Ovary (tissue), 10 donors: ENCODE data around the gene CD79A. TPM values are rescaled to one million over a fixed set of nuclear protein-coding genes. Genes with fewer than 3 reads are reported as not detected.

Source experiments
- DNase-seq, 5 donors: peaks; one replicate each; pipeline ENCODE4 v3.0.0-alpha.2; 2019 to 2020
- H3K27ac ChIP-seq, 2 donors: fragments of 200-600 bp; one replicate each; pipeline versions ENCODE4 v1.5.1 to v1.8.0; 2019 to 2022
- H3K27me3 ChIP-seq: fragments of 200-600 bp; one replicate; pipeline ENCODE4 v1.8.0; 2022
- H3K36me3 ChIP-seq: fragments of 200-600 bp; sonication (generic); one replicate; pipeline ENCODE4 v1.5.1; 2019
- H3K4me1 ChIP-seq: one replicate; pipeline ENCODE4 v1.8.1; 2013; ENCODE audit warnings: mild to moderate bottlenecking, moderate library complexity; ENCODE audit not compliant: insufficient read depth
- H3K4me3 ChIP-seq: fragments of 200-600 bp; sonication (generic); one replicate; pipeline ENCODE4 v1.5.1; 2017
- H3K9me3 ChIP-seq, 2 donors: fragments of 200-600 bp in 1 of 2; sonication (generic) in 1 of 2; one replicate each; pipeline versions ENCODE4 v1.5.1 to v1.8.1; 2013 to 2019; ENCODE audit warnings: mild to moderate bottlenecking in 1 of 2, moderate library complexity in 1 of 2
- CTCF ChIP-seq, 3 donors: fragments of 450-650 bp in 2 of 3; fragments of 200-600 bp in 1 of 3; IDR thresholded peaks; one replicate each; pipeline versions ENCODE4 v1.5.1 to v1.8.0; 2016 to 2022; ENCODE audit warnings: antibody characterized with exemption in 3 of 3, mild to moderate bottlenecking in 1 of 3
- EP300 ChIP-seq: sonication (generic); formaldehyde crosslinking; IDR thresholded peaks from one replicate; pipeline ENCODE4 v1.6.1; 2017; ENCODE audit warnings: antibody characterized with exemption
- POLR2A ChIP-seq: fragments of 450-650 bp; IDR thresholded peaks from one replicate; pipeline ENCODE4 v1.6.1; 2017; ENCODE audit warnings: antibody characterized with exemption, mild to moderate bottlenecking, moderate library complexity
- WGBS, 3 donors: extraction: QIAGEN DNeasy Blood & Tissue Kit in 1 of 3; methylation state at CpG; one replicate each; pipeline versions ENCODE4 v1.1.5 to v1.1.7; 2013 to 2017; 5-methylcytosine and 5-hydroxymethylcytosine counted together
- intact Hi-C, 4 donors: fragments of 100-400 bp; cut with DNase I; formaldehyde crosslinking; loops; one replicate each; pipeline versions ENCODE4 v1.11.0 to v1.15.1; 2022 to 2023
- long read RNA-seq, 3 donors: library from polyadenylated mRNA in 2 of 3; unstranded in 2 of 3; transcript quantifications; one replicate each; pipeline ENCODE4 v2.0.0 and lab custom pipeline, GENCODE V29; 2021 to 2026
- polyA plus RNA-seq, 2 donors: library from polyadenylated mRNA; stranded (reverse); fragments of 200-250 nt in 1 of 2; fragments of 350-450 nt in 1 of 2; fragmentation: Illumina TruSeq in 1 of 2; extraction: RNeasy Lipid Tissue Mini Kit (QIAGEN cat#74804) in 1 of 2; gene quantifications; one replicate each; pipeline ENCODE4 v1.2.3, GENCODE V29; 2013 to 2014
- total RNA-seq, 7 donors: library from RNA; depleted of rRNA in 2 of 7; stranded (reverse); fragments of >200 nt in 2 of 7; fragmentation: NEBNext Ultra II Directional in 3 of 7; extraction: Animal tissue kit (Norgen Biotek cat#: 25700) in 3 of 7; gene quantifications; one replicate each; pipeline versions ENCODE4 v1.1.0 to v1.2.4, GENCODE V29; 2016 to 2023
- donor health status: DM: no; HTN: no; CAD: no; lungs with moderate emphysema.
- donor health status: DM: no; HTN: no; CAD: no.
- donor health status: Bipolar disorder and iron deficiency.
- donor health status: DM: yes; HTN: yes; CAD: no.
- donor health status: DM: no; HTN: no; CAD: no.
- donor health status: DM: yes; HTN: yes; CAD: no.

The CD79A gene
- total RNA-seq (1 to 10 TPM in 3 of 7 donors, under 1 TPM in 3, not detected in 1; 0.25 to 1.4 (median 0.83) TPM), polyA plus RNA-seq (under 1 TPM; 0.41 to 0.68 TPM)
- long read RNA-seq, donor 1, partial matches to known transcripts, result 0 of 1 reads
- long read RNA-seq, donor 1, other reads (novel, unspliced or antisense), result 1 of 1 reads
- long read RNA-seq, donor 2, result 0 reads
- long read RNA-seq, donor 3, partial matches to known transcripts, result 0 of 1 reads
- long read RNA-seq, donor 3, other reads (novel, unspliced or antisense), result 0 of 1 reads

- TF ChIP-seq POLR2A (no peak), EP300 (no peak), CTCF (IDR thresholded peaks at IDR 0.05) (no peak)
- DNase-seq, result no peak
- Histone ChIP-seq H3K27ac (no peak within 1 kb of the TSS), H3K36me3 (no peaks in the 10 kb centered on the region), H3K4me3 (no peak within 1 kb of the TSS), H3K27me3 (no peaks in the 10 kb centered on the region), H3K4me1 (no peaks in the 10 kb centered on the region), H3K9me3 (no peaks in the 10 kb centered on the region)
- 60 to 66% (median 60%) methylated on average over 9 of the region's 9 CpGs for WGBS, 3 donors
- intact Hi-C loops, result no loop called here
Observed at GRCh38 chr19:41876847-41877832, at the start of gene CD79A. Gene CD79A, plus strand, starts transcription at chr19:41877279. Its CDS starts 26 bp downstream, at chr19:41877305.

- TF ChIP-seq EP300, result no peak
- no peak for TF ChIP-seq CTCF (IDR thresholded peaks at IDR 0.05)
- no peak for TF ChIP-seq POLR2A
- no peaks in the 10 kb centered on the region for H3K36me3 ChIP-seq
- no peaks in the 10 kb centered on the region for H3K27me3 ChIP-seq
- H3K4me1 ChIP-seq, result no peaks in the 10 kb centered on the region
- intact Hi-C loops, result no loop called here
- 10 to 22% (median 12%) methylated on average over 13 of the region's 13 CpGs for WGBS, 3 donors
- H3K9me3 ChIP-seq, result no peaks in the 10 kb centered on the region
- H3K27ac ChIP-seq, result no peak overlapping the region
- no peak for DNase-seq
- no peak overlapping the region for H3K4me3 ChIP-seq
Observed at GRCh38 chr19:41837981-41838708, 38.9 kb upstream of the CD79A start.

- Histone ChIP-seq H3K27ac (no peak overlapping the region), H3K4me1 (no peaks in the 10 kb centered on the region), H3K36me3 (no peaks in the 10 kb centered on the region), H3K27me3 (no peaks in the 10 kb centered on the region), H3K4me3 (no peak overlapping the region), H3K9me3 (no peaks in the 10 kb centered on the region)
- no peak for DNase-seq
- intact Hi-C loops, result no loop called here
- TF ChIP-seq POLR2A (no peak), CTCF (IDR thresholded peaks at IDR 0.05) (no peak), EP300 (no peak)
- WGBS, 3 donors, result 44 to 57% (median 52%) methylated on average over 2 of the region's 2 CpGs
Observed at GRCh38 chr19:41839211-41839610, 37.9 kb upstream of the CD79A start.

- H3K9me3 ChIP-seq, result no peaks in the 10 kb centered on the region
- H3K36me3 ChIP-seq, result no peaks in the 10 kb centered on the region
- no peak for TF ChIP-seq POLR2A
- no peak for TF ChIP-seq CTCF (IDR thresholded peaks at IDR 0.05)
- no peak for TF ChIP-seq EP300
- intact Hi-C loops, result no loop called here
- no peaks in the 10 kb centered on the region for H3K4me1 ChIP-seq
- no peaks in the 10 kb centered on the region for H3K27me3 ChIP-seq
- no peak overlapping the region for H3K27ac ChIP-seq
- DNase-seq, result no peak
- WGBS, 3 donors, result 51 to 58% (median 52%) methylated on average over 7 of the region's 7 CpGs
- H3K4me3 ChIP-seq, result no peak overlapping the region
Observed at GRCh38 chr19:41843371-41843770, 33.7 kb upstream of the CD79A start.
